Measurements from ENCODE around the gene KCNJ4.
A peak's percentile ranks its signal among the peaks of the same experiment; 100 is the strongest.

The KCNJ4 gene

DNA sequence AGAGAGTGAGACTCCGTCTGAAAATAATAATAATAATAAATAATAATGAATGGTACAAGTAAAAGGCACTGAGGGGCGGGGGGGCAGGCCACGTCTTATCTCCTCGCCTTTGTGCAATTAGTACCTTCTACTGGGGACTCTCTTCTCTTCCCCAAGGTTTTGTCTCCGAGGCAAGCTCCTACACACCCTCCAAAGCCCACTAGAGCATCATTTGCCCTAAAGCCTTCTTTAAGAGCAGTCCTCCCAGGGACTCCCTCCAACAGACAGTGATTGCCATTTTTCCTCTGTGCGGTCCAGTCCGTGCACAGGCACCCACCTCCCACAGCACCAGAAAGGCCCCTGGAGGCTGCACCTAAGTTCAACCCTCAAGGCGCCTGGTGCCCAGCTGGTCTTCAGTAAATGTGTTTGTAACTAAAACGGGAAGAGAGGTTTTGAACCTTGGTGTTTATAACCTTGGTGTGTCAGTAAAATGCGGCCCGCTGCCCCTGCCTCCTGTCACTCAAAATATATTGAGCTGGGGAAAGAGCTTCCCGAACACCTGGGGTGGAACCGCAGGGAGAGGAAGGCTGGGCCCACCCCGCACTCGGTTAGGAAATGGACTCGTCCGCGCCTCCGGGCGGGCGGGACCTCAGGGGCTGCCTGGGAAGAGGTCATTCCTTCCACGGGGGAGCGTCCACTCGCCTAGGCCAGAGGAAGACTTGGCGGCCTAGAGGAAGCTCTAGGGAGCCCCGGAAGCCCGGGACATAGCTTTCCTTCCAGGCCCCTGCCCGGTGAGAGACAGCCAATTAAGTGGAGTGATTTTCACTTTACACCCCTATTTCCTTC is 8.2 kb upstream of the KCNJ4 start:
- peaks cover 5% of the 10 kb centered on the region for H3K79me1 ChIP-seq (ENCODE audit: low read length)
- no peak overlapping the region for H4K91ac ChIP-seq (ENCODE audit: low read depth, low read length)
- H3K18ac ChIP-seq (ENCODE audit: low read length): no peak overlapping the region
- no peaks in the 10 kb centered on the region for H3K27me3 ChIP-seq (ENCODE audit: insufficient read depth, low read length)
- no peak overlapping the region for H3K4me3 ChIP-seq (ENCODE audit: low read depth, low read length)
- no peak overlapping the region for H3K23ac ChIP-seq (ENCODE audit: low read length)
- peaks cover 4 to 14% of the 10 kb centered on the region in 2 experiments for H3K4me1 ChIP-seq (ENCODE audit: control insufficient read depth in 1 of 2, insufficient read depth in 2 of 2, low read length in 2 of 2)
- no CpG with 5 or more reads among the region's 28 CpGs for WGBS (ENCODE audit: extremely low coverage, insufficient coverage, insufficient read length)
- H3K36me3 ChIP-seq (ENCODE audit: control insufficient read depth in 1 of 2, insufficient read depth in 2 of 2, low read length in 2 of 2): no peaks in the 10 kb centered on the region
- peaks cover 6% of the 10 kb centered on the region for H3K79me2 ChIP-seq (ENCODE audit: control insufficient read depth, insufficient read depth, low read length, poor library complexity)
- peak overlapping the region; percentile 14 for H4K8ac ChIP-seq (ENCODE audit: low read depth, low read length)
- no peak overlapping the region for H2AK5ac ChIP-seq (ENCODE audit: low read length)
- H3K14ac ChIP-seq (ENCODE audit: low read length): no peak overlapping the region
- H2BK120ac ChIP-seq (ENCODE audit: insufficient read depth, low read length, poor library complexity): no peak overlapping the region
- H3K27ac ChIP-seq (ENCODE audit: low read depth, low read length): no peak overlapping the region
- H4K12ac ChIP-seq (ENCODE audit: low read depth, low read length): no peak overlapping the region
- no peak overlapping the region for H2BK5ac ChIP-seq (ENCODE audit: low read depth, low read length, poor library complexity)
- DNase-seq: peak; percentile 40 to 73
- no peak overlapping the region for H3K9ac ChIP-seq (ENCODE audit: low read length)
- H2BK12ac ChIP-seq (ENCODE audit: low read length): no peak overlapping the region
- H3K4ac ChIP-seq (ENCODE audit: low read depth, low read length): no peak overlapping the region
- peaks cover 2% of the 10 kb centered on the region for H3K9me3 ChIP-seq (ENCODE audit: insufficient read depth, low read depth, low read length)
- H3K4me2 ChIP-seq (ENCODE audit: low read length): peak overlapping the region; percentile 38
- H2AFZ ChIP-seq (ENCODE audit: insufficient read depth, low read length, poor library complexity): peak overlapping the region; percentile 40

DNA sequence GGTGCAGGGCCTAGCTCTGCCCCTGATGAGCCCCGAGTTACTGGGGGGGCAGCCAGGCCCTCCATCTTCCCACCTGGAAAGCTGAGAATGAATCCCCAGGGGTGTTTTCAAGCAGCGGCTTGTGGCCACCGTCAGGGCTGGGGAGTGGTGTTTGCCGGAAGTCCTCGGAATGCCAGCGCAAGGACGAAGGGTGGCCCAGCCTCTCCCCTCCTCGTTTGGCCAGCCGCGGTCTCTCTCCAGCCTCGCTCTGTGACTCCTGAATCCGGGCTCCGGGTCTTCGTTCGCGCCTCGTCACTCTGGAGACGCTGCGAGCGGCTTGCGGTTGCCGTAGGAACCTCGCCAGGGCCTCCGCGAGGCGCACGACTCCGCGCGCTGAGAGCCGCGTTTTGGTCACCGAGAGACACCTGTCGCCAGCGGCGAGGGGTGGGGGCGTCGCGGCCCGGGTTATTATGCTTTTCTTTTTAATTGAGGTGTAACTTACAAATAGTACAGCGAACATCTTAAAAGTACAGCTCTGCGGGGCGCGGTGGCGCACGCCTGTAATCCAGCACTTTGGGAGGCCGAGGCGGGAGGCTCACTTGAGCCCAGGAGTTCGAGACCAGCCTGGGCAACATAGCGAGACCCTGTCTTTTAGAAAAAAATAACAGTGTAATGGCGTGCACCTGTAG is 6.5 kb upstream of the KCNJ4 start:
- no peak overlapping the region for H2BK12ac ChIP-seq (ENCODE audit: low read length)
- no peak overlapping the region for H4K12ac ChIP-seq (ENCODE audit: low read depth, low read length)
- H3K36me3 ChIP-seq (ENCODE audit: control insufficient read depth in 1 of 2, insufficient read depth in 2 of 2, low read length in 2 of 2): no peaks in the 10 kb centered on the region
- H3K79me1 ChIP-seq (ENCODE audit: low read length): no peaks in the 10 kb centered on the region
- H3K14ac ChIP-seq (ENCODE audit: low read length): no peak overlapping the region
- no peak overlapping the region for H2AFZ ChIP-seq (ENCODE audit: insufficient read depth, low read length, poor library complexity)
- no peaks in the 10 kb centered on the region for H3K27me3 ChIP-seq (ENCODE audit: insufficient read depth, low read length)
- H3K4me3 ChIP-seq (ENCODE audit: low read depth, low read length): no peak overlapping the region
- no peak overlapping the region for H4K91ac ChIP-seq (ENCODE audit: low read depth, low read length)
- no peak overlapping the region for H3K9ac ChIP-seq (ENCODE audit: low read length)
- no peak overlapping the region for H3K23ac ChIP-seq (ENCODE audit: low read length)
- no peak overlapping the region for H2AK5ac ChIP-seq (ENCODE audit: low read length)
- H3K9me3 ChIP-seq (ENCODE audit: insufficient read depth, low read depth, low read length): peaks cover 2% of the 10 kb centered on the region
- WGBS (ENCODE audit: extremely low coverage, insufficient coverage, insufficient read length): no CpG with 5 or more reads among the region's 51 CpGs
- H2BK120ac ChIP-seq (ENCODE audit: insufficient read depth, low read length, poor library complexity): no peak overlapping the region
- no peak overlapping the region for H3K18ac ChIP-seq (ENCODE audit: low read length)
- no peak overlapping the region for H4K8ac ChIP-seq (ENCODE audit: low read depth, low read length)
- H2BK5ac ChIP-seq (ENCODE audit: low read depth, low read length, poor library complexity): no peak overlapping the region
- peaks cover 0 to 9% of the 10 kb centered on the region in 2 experiments for H3K4me1 ChIP-seq (ENCODE audit: control insufficient read depth in 1 of 2, insufficient read depth in 2 of 2, low read length in 2 of 2)
- H3K27ac ChIP-seq (ENCODE audit: low read depth, low read length): no peak overlapping the region
- H3K4ac ChIP-seq (ENCODE audit: low read depth, low read length): no peak overlapping the region
- no peaks in the 10 kb centered on the region for H3K79me2 ChIP-seq (ENCODE audit: control insufficient read depth, insufficient read depth, low read length, poor library complexity)
- peak; percentile 68 to 86 for DNase-seq
- peak overlapping the region; percentile 22 for H3K4me2 ChIP-seq (ENCODE audit: low read length)

DNA sequence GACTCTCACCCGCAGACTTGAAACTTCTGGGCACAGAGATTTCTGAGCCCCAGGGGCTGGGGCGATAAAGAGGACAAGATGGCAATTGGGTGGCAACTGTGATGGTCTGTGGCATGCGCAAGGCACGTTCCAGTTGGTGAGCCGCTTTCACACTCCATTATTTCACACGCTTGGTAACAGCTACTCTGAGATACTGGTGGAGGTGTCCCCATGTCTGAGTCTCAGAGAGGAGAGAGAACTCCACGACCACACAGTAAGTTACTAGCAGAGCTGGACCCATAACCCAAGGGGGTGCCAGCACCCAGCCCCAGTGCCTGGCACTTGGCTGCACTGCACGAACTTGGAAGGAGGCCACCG is 6.0 kb upstream of the KCNJ4 start:
- H4K91ac ChIP-seq (ENCODE audit: low read depth, low read length): no peak overlapping the region
- no peak overlapping the region for H3K4ac ChIP-seq (ENCODE audit: low read depth, low read length)
- no peak overlapping the region for H3K4me3 ChIP-seq (ENCODE audit: low read depth, low read length)
- WGBS (ENCODE audit: extremely low coverage, insufficient coverage, insufficient read length): no CpG with 5 or more reads among the region's 9 CpGs
- no peaks in the 10 kb centered on the region for H3K79me1 ChIP-seq (ENCODE audit: low read length)
- peaks cover 2% of the 10 kb centered on the region for H3K9me3 ChIP-seq (ENCODE audit: insufficient read depth, low read depth, low read length)
- no peak overlapping the region for H3K9ac ChIP-seq (ENCODE audit: low read length)
- H3K79me2 ChIP-seq (ENCODE audit: control insufficient read depth, insufficient read depth, low read length, poor library complexity): no peaks in the 10 kb centered on the region
- no peak overlapping the region for H2AFZ ChIP-seq (ENCODE audit: insufficient read depth, low read length, poor library complexity)
- no peak for DNase-seq
- H3K18ac ChIP-seq (ENCODE audit: low read length): no peak overlapping the region
- peaks cover 0 to 9% of the 10 kb centered on the region in 2 experiments for H3K4me1 ChIP-seq (ENCODE audit: control insufficient read depth in 1 of 2, insufficient read depth in 2 of 2, low read length in 2 of 2)
- H3K27ac ChIP-seq (ENCODE audit: low read depth, low read length): no peak overlapping the region
- H2AK5ac ChIP-seq (ENCODE audit: low read length): no peak overlapping the region
- no peak overlapping the region for H3K14ac ChIP-seq (ENCODE audit: low read length)
- no peak overlapping the region for H2BK5ac ChIP-seq (ENCODE audit: low read depth, low read length, poor library complexity)
- H4K8ac ChIP-seq (ENCODE audit: low read depth, low read length): no peak overlapping the region
- H3K23ac ChIP-seq (ENCODE audit: low read length): no peak overlapping the region
- H2BK120ac ChIP-seq (ENCODE audit: insufficient read depth, low read length, poor library complexity): no peak overlapping the region
- H3K27me3 ChIP-seq (ENCODE audit: insufficient read depth, low read length): no peaks in the 10 kb centered on the region
- H2BK12ac ChIP-seq (ENCODE audit: low read length): no peak overlapping the region
- peak overlapping the region; percentile 22 for H3K4me2 ChIP-seq (ENCODE audit: low read length)
- H3K36me3 ChIP-seq (ENCODE audit: control insufficient read depth in 1 of 2, insufficient read depth in 2 of 2, low read length in 2 of 2): no peaks in the 10 kb centered on the region
- no peak overlapping the region for H4K12ac ChIP-seq (ENCODE audit: low read depth, low read length)

DNA sequence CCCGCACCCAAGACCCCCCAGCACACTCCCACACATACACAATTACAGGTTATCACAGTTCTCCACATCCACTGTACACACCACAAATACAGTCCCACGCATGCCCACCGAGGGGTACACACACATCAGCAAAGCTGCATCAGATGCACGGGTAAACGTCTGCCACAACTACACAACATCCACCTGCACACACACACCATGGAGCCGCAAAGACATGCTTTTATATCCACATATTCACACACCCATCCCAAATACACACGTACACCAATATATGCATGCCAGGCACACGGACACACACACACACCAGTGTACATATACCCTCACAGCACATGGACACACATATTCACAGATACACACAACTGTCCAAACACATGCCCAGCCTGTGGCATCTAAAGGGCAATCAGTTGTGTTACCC is 5.4 kb upstream of the KCNJ4 start:
- Histone ChIP-seq H4K8ac (ENCODE audit: low read depth, low read length) (no peak overlapping the region), H2BK5ac (ENCODE audit: low read depth, low read length, poor library complexity) (no peak overlapping the region), H3K9me3 (ENCODE audit: insufficient read depth, low read depth, low read length) (peaks cover 1% of the 10 kb centered on the region), H2BK120ac (ENCODE audit: insufficient read depth, low read length, poor library complexity) (no peak overlapping the region), H2BK12ac (ENCODE audit: low read length) (no peak overlapping the region), H3K36me3 (ENCODE audit: control insufficient read depth in 1 of 2, insufficient read depth in 2 of 2, low read length in 2 of 2) (no peaks in the 10 kb centered on the region), H3K23ac (ENCODE audit: low read length) (no peak overlapping the region), H2AK5ac (ENCODE audit: low read length) (no peak overlapping the region), H3K4me2 (ENCODE audit: low read length) (no peak overlapping the region), H3K27ac (ENCODE audit: low read depth, low read length) (no peak overlapping the region), H3K4me3 (ENCODE audit: low read depth, low read length) (no peak overlapping the region), H3K14ac (ENCODE audit: low read length) (no peak overlapping the region), H3K18ac (ENCODE audit: low read length) (no peak overlapping the region), H3K79me2 (ENCODE audit: control insufficient read depth, insufficient read depth, low read length, poor library complexity) (no peaks in the 10 kb centered on the region), H3K9ac (ENCODE audit: low read length) (no peak overlapping the region), H3K27me3 (ENCODE audit: insufficient read depth, low read length) (peaks cover 6% of the 10 kb centered on the region), H3K79me1 (ENCODE audit: low read length) (no peaks in the 10 kb centered on the region), H3K4me1 (ENCODE audit: control insufficient read depth in 1 of 2, insufficient read depth in 2 of 2, low read length in 2 of 2) (peaks cover 0 to 9% of the 10 kb centered on the region in 2 experiments), H4K12ac (ENCODE audit: low read depth, low read length) (no peak overlapping the region), H2AFZ (ENCODE audit: insufficient read depth, low read length, poor library complexity) (no peak overlapping the region), H3K4ac (ENCODE audit: low read depth, low read length) (no peak overlapping the region), H4K91ac (ENCODE audit: low read depth, low read length) (no peak overlapping the region)
- no peak for DNase-seq
- no CpG with 5 or more reads among the region's 8 CpGs for WGBS (ENCODE audit: extremely low coverage, insufficient coverage, insufficient read length)

Data from trophoblast cell (in vitro differentiated cells and primary cell).